T-helper 1 cell (primary cell): ENCODE measurements around the gene SRP68.

ENCODE experiments used
- DNase-seq, 5 donors: peaks; one replicate each; pipeline ENCODE4 v3.0.0-alpha.2; 2012 to 2020

The SRP68 gene

GRCh38 chr17:75996665-75997590 lies 75.4 kb downstream of the SRP68 start:
- peak in 3 of 5 donors; percentile 23 to 29 (median 26) for DNase-seq

- no peak for DNase-seq
These were observed 76.9 kb downstream of the SRP68 start for GRCh38 chr17:75995385-75995925.

- no peak for DNase-seq
These were observed 77.4 kb downstream of the SRP68 start for GRCh38 chr17:75994802-75995370.

- DNase-seq, result no peak
These were observed 80.9 kb downstream of the SRP68 start for GRCh38 chr17:75991396-75991795.
